ENCODE results near the gene SOX6.

Gene SOX6

GRCh38 chr11:16015741-16016467, 340.4 kb downstream of the SOX6 start:
- Histone ChIP-seq H3K4me1 (peaks cover 0 to 7% (median 1%) of the 10 kb centered on the region in 4 donors), H3K4me3 (no peak overlapping the region), H3K27ac (no peak overlapping the region), H3K9me3 (no peaks in the 10 kb centered on the region), H3K27me3 (no peaks in the 10 kb centered on the region), H3K36me3 (no peaks in the 10 kb centered on the region)
- no peak for TF ChIP-seq CTCF (IDR thresholded peaks at IDR 0.05)
- intact Hi-C loops (cut with DNase I; ENCODE audit: low total_unique reads), result no loop called here
- no peak for DNase-seq

- Histone ChIP-seq H3K27me3 (no peaks in the 10 kb centered on the region), H3K4me1 (peaks cover 0 to 7% (median 1%) of the 10 kb centered on the region in 4 donors), H3K9me3 (no peaks in the 10 kb centered on the region), H3K27ac (no peak overlapping the region), H3K36me3 (no peaks in the 10 kb centered on the region), H3K4me3 (no peak overlapping the region)
- no peak for TF ChIP-seq CTCF (IDR thresholded peaks at IDR 0.05)
- intact Hi-C loops (cut with DNase I; ENCODE audit: low total_unique reads), result no loop called here
- no peak for DNase-seq
These were observed 342.6 kb downstream of the SOX6 start for GRCh38 chr11:16013649-16014275.

GRCh38 chr11:16013242-16013641, 343.1 kb downstream of the SOX6 start:
- Histone ChIP-seq H3K4me1 (peaks cover 0 to 7% (median 1%) of the 10 kb centered on the region in 4 donors), H3K36me3 (no peaks in the 10 kb centered on the region), H3K27ac (no peak overlapping the region), H3K9me3 (no peaks in the 10 kb centered on the region), H3K27me3 (no peaks in the 10 kb centered on the region), H3K4me3 (no peak overlapping the region)
- DNase-seq, result no peak
- intact Hi-C loops (cut with DNase I; ENCODE audit: low total_unique reads), result no loop called here
- TF ChIP-seq CTCF (IDR thresholded peaks at IDR 0.05), result no peak

GRCh38 chr11:16012125-16012751, 344.1 kb downstream of the SOX6 start:
- intact Hi-C loops (cut with DNase I; ENCODE audit: low total_unique reads), result no loop called here
- no peaks in the 10 kb centered on the region for H3K36me3 ChIP-seq
- no peak overlapping the region for H3K4me3 ChIP-seq
- no peaks in the 10 kb centered on the region for H3K27me3 ChIP-seq
- no peak overlapping the region for H3K27ac ChIP-seq
- peaks cover 0 to 7% (median 1%) of the 10 kb centered on the region in 4 donors for H3K4me1 ChIP-seq
- DNase-seq, result no peak
- no peaks in the 10 kb centered on the region for H3K9me3 ChIP-seq
- no peak for TF ChIP-seq CTCF (IDR thresholded peaks at IDR 0.05)

GRCh38 chr11:16011396-16011795, 344.9 kb downstream of the SOX6 start:
- Histone ChIP-seq H3K4me3 (no peak overlapping the region), H3K9me3 (no peaks in the 10 kb centered on the region), H3K4me1 (peaks cover 0 to 7% (median 1%) of the 10 kb centered on the region in 4 donors), H3K36me3 (no peaks in the 10 kb centered on the region), H3K27me3 (no peaks in the 10 kb centered on the region), H3K27ac (no peak overlapping the region)
- TF ChIP-seq CTCF (IDR thresholded peaks at IDR 0.05), result no peak
- intact Hi-C loops (cut with DNase I; ENCODE audit: low total_unique reads), result no loop called here
- no peak for DNase-seq

Measured in tibial artery (tissue), 4 donors.